Epithelial cell of prostate (primary cell): ENCODE data around the gene CLMP.
A peak's percentile ranks its signal among the peaks of the same experiment; 100 is the strongest.

Source experiments
- DNase-seq: peaks from one replicate; pipeline ENCODE4 v3.0.0-alpha.2; 2011; ENCODE audit warnings: low read depth, low spot score
- H3K27ac ChIP-seq: fragments of 450-650 bp; 2 replicates; pipeline ENCODE4 v1.5.1; 2017; ENCODE audit warnings: mild to moderate bottlenecking

The CLMP gene, protein sequence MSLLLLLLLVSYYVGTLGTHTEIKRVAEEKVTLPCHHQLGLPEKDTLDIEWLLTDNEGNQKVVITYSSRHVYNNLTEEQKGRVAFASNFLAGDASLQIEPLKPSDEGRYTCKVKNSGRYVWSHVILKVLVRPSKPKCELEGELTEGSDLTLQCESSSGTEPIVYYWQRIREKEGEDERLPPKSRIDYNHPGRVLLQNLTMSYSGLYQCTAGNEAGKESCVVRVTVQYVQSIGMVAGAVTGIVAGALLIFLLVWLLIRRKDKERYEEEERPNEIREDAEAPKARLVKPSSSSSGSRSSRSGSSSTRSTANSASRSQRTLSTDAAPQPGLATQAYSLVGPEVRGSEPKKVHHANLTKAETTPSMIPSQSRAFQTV

DNA sequence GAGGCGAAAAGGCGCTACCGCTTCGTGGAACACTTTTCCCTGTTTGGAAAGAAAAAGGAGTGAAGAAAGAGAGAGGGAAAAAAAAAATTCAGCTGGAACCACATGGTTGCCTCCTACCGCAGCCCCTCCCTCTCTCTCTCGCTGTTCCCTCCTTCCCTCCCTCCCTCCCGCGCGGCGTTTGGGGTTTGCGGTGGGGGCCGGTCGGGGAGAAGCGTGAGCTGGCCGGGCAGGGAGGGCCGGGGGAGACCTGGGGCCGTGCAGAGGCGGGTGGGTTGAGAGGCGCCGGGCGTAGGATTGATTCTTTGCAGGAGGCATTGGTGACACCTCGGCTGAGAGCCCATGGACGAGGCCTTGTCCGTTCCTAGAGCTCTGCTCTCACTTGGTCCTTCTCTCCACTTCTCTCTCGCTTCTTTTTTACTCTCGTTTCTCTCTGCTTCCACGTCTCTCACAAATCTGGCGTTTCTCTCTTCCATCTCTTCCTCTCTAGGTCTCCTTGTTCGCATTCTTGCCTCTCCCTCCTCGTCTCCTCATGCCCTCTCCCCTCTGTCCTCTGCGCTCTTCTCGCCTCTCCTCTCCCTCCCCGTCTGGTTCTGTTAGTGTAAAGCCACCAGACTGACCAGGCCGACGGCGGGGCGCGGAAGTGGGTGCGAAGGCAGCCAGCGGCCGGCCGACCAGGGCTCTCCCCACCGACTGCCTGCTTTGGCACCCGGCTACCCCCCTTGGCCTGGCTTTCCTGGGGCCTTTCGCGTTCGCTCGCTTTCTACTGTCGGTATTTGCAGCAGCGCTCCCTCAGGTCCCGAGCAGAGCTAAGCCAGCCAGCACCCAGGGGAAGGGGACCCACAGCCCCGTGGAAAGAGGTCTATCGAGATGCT is at the start of gene CLMP:
TSS of gene CLMP (minus strand) at position 61 of the 872 bp plus-strand sequence. CDS start 308 bp downstream, outside the sequence.
- DNase-seq = no peak
- H3K27ac ChIP-seq = peak within 1 kb of the TSS; percentile 47

DNA sequence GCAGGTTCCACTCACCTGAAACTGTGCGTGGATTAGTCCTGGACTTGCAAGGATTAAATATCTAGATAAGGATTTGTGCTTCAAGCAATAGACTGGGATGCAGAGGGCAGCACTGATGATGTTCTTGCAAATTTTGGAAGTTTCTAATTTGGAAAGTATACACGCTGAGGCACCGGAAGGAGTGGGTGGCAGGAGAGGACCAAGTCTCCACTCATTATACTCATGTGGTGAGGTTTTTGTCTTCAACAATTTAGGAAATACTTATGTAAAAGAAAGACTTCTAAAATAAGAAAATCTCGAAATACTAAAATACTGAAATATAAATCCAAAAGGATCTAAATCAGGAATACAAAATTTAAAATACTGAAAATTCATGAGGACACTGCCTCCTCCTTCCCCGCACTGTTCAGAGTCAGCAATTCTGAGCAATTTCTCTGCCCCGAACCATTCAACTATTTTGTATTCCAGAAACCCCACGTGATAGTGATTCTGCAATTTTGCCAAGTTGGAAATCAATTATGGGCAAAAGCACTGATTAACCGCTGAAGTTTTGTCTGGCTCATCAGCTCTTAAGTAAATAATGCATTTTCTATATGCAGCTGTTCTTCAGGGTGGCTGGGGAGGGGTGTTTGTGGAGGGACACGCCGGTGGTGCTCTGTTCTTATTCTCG is 47.0 kb upstream of the CLMP start:
- no peak overlapping the region for H3K27ac ChIP-seq
- no peak for DNase-seq

DNA sequence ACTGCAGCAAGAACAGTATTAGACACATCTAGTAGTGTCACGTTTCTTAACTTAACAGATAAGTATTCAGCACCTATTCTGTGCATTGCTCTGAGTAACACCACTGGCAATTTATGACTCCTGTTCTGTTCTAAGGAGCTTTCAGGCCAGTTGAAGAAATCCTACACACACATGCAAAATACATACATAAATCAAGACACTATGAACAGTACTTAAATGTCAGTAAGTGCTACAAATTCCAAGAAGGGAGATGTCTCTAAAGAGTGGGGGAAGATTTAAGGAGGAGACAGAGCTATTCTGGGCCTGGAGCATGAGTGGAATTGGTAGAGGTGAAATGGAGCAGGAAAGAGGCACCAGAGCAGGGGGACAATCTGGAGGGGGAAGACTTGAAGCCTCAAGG is 46.2 kb upstream of the CLMP start:
- no peak overlapping the region for H3K27ac ChIP-seq
- no peak for DNase-seq

DNA sequence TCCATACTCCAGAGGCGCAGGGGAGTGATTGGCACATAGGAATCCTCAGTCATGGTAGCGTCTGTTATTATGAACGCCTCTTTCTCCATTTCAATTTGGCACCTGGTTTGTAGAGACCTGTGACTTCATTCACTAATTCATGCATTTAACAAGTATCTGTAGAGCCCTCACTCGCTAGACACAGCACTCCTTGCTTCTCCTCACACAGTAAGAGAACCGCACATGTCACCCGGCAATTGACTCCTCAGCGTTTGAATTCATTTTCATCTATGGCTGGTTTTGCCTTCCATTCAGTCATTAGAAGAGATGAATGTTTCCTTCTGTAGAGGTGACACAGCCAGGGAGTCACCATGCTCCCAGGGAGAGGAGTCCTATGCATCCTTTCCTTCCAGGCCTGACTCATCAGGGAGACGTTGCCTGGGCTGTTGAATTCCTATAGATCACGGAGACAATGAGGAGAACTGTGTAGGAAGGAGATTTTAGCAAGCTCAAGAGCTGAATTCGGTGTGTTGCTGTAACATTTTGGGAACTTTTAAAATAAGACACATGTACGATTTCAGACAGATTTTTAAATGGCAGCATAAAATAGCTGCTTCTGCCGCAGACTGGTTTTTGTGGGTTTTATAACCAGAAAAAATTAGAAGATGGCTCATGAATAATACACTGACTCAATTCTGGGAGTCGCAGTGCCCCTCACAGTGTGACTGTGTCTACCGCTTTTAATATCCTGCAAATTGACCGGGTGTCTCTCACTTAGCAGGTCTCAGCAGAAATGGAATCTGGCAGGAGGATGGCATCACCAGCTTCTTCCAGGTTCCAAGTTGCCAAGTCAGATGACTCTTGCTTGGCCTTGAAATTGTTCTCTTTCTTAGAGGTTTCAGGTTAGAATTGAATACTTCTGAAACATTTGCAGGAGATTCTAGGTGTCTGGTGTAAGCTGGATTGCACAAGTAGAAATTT is 44.4 kb upstream of the CLMP start:
- no peak for DNase-seq
- no peak overlapping the region for H3K27ac ChIP-seq

DNA sequence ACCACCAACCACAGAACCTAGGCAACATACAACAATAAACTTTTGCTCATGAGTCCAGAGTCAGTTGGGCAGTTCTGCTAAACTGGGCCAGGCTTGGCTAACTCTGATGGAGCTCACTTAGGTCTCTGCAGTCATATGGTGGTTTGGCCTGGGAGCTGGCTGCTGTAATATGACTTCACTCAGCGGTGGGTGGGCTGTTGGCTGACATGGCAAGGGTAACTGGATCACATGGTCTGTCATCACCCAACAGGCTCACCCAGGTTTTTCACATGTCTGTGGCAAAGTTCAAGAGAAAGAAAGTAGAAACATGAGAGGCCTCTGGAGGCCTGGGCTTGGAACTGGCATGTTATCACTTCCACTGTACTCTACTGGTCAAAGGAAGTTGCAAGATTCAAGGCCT is 43.2 kb upstream of the CLMP start:
- DNase-seq = no peak
- no peak overlapping the region for H3K27ac ChIP-seq

DNA sequence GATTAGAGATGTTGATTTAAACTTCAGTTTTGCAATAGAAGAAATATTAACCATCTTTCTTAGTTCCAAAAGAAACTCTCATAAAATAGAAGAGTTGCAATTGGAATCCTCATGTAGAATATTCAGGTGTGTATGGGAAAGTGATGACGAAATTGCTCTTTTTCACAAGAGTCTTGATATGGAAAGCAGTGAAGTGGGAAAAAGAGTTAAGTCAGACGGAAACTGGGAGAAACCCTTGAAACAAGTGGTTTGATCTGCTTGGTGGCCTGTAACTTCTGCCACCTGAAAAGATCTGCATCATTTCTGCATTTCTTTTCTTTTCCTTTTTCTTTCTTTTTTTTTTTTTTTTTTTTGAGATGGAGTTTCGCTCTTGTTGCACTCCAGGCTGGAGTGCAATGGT is 41.8 kb upstream of the CLMP start:
- no peak overlapping the region for H3K27ac ChIP-seq
- no peak for DNase-seq

DNA sequence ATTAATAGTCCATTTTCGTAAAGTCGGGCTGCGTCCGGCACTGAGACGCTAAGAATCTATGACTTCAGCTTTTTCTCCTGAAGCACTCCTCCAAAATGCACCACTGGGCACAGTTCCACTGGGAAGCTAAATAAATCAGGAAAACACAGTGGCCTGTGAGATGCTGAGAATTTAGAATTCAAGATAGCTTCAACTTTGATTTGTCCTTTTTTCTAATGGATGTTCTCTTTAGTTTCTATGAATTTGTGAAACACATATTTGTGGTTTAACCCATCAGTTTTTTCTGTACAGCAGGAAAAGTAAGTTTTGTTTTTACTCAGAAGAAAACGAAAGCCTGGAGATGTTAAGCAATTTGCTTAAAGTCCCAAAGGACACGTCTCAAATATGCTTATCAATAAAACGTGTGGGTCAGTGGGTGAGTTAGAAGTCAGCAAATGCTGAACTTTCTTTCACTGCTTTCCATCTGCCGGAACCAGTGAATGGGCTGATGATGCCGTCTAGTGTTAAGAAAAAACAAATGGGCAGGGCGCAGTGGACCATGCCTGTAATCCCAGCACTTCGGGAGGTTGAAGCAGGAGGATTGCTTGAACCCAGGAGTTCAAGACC is 40.7 kb upstream of the CLMP start:
- no peak overlapping the region for H3K27ac ChIP-seq
- no peak for DNase-seq

DNA sequence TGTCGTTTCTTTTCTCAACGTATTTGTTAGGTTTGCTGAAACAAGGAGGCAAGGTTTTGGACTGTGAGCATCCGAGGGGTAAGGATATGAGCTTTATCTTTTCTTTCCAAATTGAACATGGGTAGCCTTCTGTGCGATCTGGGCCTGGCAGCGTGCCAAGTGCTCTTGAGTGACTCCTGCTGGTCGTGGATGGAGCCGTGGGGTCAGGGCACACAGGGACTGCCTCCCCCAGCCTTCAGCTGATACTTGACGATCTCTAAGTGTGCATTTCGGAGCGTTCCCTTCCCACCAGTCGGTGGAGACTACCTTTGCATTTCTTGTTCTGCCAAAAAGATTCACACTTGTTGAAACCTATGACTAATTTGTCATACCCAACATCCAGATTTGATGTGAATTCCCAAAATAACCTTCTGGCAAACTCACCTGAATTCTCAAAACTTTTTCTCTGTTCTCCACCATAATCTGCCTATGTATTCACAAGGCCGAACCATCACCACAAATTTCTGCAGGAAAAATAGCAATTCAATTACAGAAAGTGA is 40.1 kb upstream of the CLMP start:
- no peak for DNase-seq
- no peak overlapping the region for H3K27ac ChIP-seq

DNA sequence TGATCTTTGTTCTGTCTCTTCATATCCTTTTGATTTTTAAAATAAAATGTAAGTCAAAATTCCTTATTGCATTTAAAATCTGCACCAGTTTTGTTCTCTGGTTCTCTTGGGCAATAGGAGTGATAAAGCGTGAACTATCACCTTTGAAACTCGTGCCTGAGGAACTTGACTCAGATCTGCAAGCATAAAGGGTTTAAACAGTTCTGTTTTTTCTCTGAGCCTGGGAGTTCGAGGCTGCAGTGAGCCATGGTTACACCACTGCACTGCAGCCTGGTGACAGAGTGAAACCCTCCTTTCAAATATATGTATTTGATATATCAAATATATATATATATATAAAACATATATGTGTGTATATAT is 38.9 kb upstream of the CLMP start:
- DNase-seq = no peak
- no peak overlapping the region for H3K27ac ChIP-seq

DNA sequence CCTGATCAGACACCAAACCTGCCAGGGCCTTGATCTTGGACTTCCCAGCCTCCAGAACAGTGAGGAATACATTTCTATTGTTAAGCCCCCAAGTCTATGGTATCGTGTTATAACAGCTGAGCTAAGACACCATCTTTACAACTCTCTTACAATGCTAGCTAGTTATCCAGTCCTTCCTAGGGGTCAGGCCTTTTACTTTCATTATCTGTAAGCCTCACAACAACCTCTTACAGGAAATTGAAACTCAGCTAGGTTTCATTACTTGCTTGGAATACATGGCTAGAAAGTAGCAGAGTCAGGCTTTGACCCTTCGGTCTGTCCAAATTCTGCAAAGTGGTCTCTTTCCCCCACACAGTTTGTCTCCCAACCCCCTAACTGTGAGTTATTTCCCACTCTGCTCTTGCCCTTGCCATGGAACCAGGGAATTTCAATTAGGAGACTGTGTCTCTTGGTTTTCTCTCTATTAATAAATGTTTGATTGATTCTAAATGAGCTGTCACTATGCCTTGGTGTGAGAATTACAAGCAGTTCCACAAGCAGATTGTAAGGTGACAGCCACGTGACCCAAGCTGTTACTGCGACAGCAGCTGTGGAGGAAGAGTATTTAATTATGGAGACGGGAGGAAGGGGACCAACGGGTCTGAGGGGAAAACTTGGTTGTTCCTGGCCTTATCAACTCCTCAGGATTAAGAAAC is 38.4 kb upstream of the CLMP start:
- H3K27ac ChIP-seq = no peak overlapping the region
- DNase-seq = no peak

DNA sequence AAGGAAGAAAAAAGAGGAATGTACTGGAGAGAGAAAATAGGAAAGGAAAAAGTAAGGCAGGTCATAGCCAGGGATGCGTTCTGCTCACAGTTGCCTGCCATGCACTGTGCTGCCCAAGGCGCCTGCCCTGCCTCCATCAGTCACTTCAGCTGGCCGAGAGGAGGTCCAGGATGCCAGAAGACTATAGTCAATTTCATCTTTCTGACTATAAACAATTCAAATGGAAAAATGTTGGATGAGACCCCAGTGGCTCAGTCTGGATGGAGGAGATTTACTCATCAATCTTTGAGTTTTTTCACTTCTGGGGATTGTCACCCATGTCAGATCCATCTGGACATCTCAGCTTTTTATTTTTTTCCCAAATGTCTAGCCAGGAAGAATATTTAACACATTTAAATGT is 36.7 kb upstream of the CLMP start:
- H3K27ac ChIP-seq = no peak overlapping the region
- DNase-seq = no peak

DNA sequence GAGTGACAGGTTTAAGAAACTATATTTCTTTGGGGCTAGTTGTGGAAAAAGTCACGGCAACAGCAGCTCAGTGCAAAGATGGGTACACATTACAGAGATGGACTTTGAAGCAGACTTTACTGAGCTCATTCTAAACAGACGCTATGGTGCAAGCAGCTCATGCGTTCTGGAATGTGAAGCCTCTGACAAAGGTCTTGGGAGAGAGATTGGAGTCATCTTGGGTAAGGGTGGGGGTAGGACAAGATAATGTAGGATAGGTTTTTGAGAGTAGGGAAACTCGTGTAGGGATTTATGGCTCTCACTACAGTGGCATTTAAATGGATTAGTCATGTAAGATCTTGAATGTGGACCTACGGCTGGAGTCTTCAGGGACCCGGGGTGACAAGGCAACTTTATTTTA is 36.2 kb upstream of the CLMP start:
- DNase-seq = no peak
- H3K27ac ChIP-seq = no peak overlapping the region

DNA sequence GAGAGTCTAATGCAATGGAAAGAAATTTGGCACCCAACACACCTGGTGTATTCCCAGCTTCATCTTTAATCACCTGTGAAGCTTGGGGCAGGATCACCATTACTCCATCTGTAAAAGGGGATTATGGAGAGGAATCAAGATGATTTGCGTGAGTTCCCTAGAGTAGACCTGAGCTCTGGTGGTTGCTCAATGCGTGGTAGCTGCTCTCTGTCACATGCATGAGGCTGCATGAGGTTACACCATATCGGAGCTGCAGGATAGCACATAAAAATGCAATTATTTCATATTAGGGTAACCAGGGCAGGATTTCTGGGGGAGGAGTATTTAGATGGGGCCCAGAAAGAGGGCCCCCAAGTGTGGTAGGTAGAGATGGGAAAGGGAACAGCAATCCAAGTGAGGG is 35.3 kb upstream of the CLMP start:
- H3K27ac ChIP-seq = no peak overlapping the region

DNA sequence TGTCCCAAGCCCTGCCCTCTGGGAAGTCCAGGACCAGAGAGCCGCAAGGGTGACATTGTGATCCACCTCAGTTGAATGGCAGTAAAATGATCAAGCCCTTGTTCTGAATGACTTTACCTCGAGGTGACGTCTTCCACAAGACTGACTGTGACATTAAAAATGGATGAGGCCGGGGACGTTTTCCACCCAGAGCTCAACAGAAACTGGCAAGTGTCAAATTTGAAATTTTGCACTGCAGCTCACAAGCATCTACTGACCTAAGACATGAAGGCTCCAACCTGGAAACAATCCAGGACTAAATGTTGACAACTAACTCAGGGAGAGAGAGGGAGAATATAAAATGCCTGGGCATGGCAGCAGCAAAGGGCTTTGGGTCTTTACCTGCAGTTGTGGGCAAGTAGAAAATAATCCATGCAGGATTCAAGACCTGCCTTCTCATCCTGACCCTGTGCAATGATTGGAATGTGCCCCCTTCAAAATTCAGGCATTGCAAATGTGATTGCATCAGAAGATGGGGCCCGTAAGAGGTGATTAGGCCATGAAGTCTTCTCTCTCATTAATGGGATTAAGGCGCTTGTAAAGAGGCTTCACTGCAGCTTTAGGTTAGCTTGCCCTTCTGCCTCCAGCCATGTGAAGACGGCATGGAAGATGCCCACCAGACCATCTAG is 33.6 kb upstream of the CLMP start:
- no peak for DNase-seq
- no peak overlapping the region for H3K27ac ChIP-seq

More for the DNA sequence above, 35.3 kb upstream of the CLMP start:
- no peak for DNase-seq

DNA sequence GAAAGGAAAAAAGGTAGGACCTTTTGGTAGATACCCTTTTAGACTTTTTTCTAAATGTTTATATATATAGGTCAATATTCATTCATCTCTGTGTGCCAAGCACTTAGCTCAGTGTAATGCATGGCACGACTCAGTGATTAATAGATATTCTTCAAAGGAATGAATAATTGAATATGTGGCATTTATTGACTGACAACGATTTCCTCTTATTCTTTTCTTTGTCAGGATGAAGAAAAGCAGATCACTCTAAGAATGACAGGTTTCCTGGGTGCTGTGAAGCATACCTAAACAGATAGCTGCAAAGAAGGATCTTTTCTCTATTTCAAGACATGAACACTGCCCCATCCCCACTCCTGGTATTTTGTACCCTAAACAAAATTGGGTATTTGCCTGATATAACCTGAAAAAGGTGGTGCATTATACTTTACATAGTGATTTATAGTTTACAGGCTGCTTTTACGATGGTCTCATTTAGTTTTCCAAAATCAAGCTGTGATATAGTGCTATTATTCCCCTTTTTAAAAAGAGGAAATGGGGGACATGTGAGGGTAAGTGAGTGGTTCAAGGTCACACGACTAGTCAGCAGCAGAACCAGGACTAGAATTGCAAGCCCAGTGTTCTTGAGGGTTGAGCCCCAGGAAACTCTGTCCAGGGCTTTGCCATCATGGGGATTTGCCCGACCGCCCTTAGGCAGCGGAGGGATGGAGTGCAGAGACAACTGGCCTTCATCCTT is 32.9 kb upstream of the CLMP start:
- no peak for DNase-seq
- no peak overlapping the region for H3K27ac ChIP-seq

DNA sequence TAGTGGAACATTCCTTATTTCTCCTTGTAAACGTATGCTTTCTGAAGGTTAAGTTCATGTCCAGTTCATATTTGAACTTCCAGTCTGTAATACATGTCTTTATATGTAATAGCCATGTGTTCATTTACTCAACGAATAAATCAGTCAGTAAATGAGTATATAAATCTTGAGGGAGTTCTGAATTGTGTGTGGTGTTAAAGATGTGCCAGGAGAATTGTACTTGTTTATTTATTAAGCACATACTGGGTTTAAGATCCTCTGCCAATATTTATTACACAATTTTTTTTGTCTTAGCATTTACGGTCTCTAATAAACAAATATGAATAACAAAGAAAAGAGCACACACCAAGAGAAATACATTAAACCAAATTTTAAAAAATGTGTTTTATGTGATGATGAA is 26.5 kb upstream of the CLMP start:
- H3K27ac ChIP-seq = no peak overlapping the region
- DNase-seq = no peak

DNA sequence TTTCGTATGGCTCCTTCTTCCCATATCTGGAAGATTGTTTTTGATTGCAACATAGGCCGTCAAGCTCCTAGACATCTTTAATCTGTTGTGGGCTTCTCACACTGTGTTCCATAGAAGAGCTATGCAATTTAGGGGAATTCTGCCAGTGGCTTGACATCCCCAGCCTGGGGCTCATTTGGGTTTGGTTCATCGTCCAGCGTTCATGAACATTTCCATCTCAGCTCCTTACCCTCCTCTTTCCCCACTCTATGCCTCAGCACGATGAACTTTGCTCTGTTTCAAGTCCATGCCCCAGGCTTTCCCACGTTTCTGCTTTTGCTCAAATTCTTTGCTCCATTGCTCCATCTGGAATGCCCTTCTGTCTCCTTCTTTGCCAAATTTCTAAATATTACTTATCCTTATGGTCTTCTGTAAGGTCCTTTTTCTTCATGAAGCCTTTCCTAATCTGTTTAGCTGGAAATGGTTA is 26.1 kb upstream of the CLMP start:
- no peak overlapping the region for H3K27ac ChIP-seq
- no peak for DNase-seq
